CD4-positive, alpha-beta T cell treated with Interleukin-10 for 1 hour (primary cell): ENCODE data around the gene EFNA5.
"Not testable (repeated sequence)": the region's sequence is repeated elsewhere in the genome, so short reads cannot be mapped to it uniquely, and the experiment has no call there.

ENCODE experiments used
- DNase-seq: peaks from one replicate; pipeline ENCODE4 v3.0.0-alpha.2; 2020

Gene EFNA5

DNA sequence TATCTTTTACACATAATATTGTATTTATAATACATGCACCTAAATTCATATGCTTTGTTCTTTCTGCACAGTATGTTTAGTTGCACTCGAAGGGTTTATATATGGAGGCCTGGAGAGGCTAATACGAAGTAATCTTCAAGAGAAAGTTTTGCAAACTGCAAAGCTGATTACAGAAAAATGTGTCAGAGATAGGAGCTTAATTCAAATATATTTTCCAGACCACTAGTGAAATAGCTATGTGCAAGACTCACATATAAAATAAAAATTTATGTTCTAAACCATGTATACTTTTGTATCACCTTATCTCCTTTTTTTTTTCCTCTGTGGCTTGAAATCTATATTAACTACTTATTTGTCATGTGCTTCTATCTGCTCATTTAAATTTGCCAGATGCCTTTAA lies 313.8 kb downstream of the EFNA5 start:
- no peak for DNase-seq

DNA sequence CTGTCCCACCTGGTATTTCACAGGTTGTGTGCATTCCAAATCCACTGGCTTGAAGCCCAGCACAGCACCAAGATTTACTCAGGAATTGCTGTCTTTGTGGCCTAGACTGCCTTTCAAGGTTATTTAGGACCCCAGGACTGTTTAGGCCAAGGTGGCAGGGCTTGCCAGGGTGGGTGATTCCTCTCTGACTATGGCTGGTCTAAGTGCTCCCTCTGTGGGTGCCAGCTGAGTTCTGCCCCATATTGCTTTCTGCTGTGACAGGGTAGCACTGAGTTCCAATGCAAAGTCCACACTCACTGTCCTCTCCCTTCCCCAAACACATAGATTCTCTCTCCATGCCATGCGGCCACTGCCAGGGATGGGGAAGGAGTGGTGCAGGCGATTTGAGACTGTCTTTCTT lies 318.2 kb downstream of the EFNA5 start:
- no peak for DNase-seq

DNA sequence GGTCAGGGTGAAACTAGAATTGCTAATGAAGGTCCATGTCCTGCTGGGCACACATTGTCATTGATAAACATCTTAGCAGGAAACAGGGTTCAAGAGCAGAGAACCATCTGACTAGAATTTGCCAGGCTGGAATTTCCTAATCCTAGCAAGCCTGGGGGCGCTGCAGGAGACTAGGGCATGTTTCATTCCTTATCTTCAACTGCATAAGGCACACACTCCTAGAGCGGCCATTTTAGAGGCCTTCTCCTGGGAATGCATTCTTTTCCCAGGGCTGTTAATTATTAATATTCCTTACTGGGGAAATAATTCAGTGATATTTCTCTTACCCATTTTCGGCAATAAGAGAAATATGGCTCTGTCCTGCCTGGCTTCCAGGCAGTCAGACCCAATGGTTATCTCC lies 324.2 kb downstream of the EFNA5 start:
- not testable (repeated sequence) for DNase-seq

DNA sequence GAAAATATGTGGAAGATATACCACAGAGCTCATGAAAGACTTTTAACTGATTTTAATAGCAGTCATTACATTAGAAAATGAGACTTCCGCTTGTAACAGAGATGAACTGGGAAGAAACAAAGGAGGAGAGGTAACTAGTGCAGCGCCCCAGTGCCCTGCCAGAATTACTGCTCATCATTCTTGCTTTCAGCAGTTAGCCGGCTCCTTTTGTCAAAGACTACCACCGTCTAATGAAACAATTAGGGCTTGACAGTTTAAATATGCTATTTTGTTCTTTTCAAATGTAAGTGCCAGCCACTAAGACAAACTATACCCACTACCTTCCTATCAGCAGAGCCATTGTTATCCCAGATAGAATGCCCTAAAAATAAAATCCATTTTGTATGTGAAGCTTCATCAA lies 328.4 kb downstream of the EFNA5 start:
- no peak for DNase-seq

DNA sequence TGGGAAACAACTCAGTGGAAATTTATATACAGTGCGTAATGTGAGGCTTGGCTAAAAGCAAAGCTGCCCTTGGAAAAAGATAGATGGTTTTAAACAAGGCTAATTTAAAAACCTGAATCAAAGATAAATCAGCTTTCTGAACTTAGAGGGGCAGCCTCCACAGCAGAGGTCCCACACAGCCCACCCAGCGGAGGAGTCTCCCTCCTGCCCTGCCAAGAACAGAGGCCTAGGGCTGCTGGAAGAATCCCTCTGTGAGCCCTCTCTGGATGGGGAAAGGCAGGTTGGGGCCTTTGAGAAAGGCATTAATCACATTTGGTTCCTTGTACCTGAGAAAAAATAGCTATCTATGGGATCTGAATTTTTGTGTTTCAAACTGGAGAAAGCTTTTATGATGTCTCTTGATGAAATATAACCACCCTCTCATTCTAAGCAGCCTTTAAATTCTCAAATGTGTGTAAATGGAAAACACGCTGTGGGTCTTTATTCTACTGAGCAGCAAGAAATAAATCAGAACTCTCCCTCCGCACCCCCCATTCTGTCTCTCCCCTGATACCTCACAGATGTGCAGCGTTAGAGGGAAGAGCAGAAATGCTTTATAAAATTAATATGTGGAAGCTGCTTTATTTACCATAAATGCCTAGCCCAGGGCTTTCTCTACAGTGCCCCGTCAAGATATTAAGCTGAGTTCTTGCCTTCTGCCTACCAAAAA lies 329.2 kb downstream of the EFNA5 start:
- DNase-seq, result no peak

DNA sequence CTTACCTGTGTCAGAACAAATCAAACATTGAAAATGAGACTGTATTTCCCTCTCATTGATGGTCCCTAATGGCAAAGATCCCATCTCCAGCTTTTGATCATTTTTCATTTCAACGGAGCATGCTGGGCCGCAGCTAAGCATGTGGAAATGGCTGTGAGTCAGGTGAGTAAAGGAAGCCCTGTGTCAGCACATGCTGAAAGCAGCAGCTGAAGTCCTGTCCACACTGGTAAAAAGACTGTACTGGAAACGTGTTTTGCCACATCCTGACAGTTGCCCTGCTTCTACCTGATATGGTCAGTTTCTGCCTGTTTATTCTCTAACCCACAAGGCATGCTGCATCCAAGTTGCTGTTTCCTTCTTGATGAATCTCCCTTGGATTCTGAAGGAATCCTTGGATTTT lies 330.1 kb downstream of the EFNA5 start:
- no peak for DNase-seq

DNA sequence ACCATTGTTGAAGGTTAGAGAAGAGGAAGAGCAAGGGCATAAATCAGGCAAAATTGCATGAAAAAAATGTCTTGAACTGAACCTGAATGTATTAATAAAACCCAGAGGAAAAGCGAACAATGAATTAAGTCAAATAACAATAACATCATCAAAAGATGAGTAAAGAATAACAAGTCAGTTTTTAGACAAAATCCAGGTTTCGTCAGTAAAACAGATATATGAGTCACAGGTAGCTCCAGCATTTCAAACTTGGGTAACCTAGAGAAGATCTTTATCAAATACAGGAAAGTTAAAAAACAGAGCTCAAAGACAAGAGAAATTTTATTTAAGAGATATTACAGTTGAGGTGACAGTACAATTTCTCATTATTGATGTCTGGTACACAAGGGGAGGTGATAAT lies 332.4 kb downstream of the EFNA5 start:
- DNase-seq, result no peak

DNA sequence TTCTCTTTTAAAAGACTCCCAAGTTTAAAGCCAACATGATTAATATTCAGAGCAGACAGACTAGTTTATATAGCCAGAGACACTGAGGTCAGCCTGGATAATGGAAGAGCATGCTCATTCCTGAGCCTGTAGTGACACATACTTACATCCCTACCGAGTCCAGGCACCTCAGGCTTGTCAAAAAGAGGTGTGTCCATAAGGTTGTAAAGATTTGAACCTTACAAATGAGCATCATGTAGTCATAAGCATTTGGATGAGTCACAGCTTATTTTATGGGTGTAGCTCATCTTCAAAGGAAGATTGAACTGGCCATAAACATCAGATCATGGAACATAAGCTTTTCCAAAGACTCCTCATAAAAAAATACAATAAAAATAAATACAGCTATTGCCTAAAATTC lies 333.5 kb downstream of the EFNA5 start:
- DNase-seq, result no peak

DNA sequence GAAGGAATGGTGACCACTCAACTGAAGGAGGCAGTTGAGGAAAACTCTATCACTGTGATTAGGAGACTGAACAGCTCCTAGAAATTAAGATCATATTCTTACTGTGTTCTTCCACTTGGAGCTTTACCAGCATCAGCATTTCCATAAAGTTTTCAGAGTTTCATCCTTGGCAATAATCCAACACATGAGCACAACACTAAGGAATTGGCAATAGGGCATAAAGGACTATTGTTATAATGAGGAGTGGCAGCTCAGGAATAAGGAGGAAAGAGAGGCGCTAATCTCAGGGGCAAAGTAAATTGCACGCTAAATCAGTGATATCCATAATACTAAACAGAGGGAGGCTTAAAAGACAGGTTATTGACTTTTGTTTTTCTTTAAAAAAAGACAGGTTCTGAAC lies 338.9 kb downstream of the EFNA5 start:
- DNase-seq, result no peak

DNA sequence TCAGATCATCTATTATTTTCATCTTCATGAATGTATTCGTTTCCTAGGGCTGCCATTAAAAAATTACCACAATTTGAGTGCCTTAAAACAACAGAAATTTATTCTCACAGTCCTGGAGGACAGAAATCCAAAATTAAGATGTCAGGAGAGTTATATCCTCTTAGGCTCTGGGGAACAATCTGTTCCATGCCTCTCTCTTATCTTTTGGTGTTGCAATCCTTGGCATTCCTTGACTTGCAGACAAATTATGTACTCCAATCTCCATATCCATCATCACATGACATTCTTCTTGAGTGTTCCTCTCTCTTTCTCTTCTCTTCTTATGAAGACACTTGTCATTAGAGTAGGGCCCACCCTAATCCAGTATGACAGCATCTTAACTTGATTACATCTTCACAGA lies 339.4 kb downstream of the EFNA5 start:
- no peak for DNase-seq

DNA sequence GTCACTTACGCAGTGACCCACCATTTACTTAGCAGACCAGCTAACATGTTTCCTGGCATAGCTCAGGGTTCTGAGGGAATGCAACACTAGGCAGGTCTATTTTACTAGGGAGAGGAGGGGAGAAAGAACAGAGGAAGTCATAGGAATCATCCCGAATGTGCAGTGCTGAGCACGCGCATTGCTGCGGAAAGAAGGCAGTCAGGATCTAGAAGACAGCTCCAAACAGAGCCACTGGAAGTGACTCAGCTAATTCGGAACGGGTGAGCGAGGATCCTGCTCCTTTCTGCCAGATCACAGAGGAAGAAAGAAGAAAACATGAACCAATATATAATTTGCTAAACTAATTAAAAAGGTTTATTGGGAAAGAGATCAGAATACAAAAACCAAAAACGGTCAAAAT lies 339.8 kb downstream of the EFNA5 start:
- no peak for DNase-seq

DNA sequence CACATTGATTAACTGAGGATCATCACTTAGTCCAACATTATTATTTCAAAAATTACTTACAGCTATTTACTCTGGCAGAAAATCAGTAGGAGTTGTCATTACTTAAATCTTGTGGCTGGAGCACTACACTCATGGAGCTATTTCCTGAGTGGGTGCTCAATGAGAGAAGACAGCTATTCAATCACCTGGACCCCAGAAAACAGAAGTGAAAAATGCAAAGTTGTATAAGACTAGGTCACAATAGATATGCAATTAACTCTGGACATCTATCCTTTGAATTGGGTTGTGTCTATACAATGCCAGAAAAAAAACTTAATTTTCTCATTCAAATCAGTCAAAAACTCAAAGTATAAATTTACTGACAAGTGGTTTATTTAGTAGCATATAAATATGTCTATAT lies 340.9 kb downstream of the EFNA5 start:
- DNase-seq, result no peak
